B cell (primary cell): ENCODE data around the gene MRPS34. TPM values are rescaled to one million over a fixed set of nuclear protein-coding genes. Genes with fewer than 3 reads are reported as not detected.

ENCODE experiments used
- ATAC-seq: fragments of 200-7000 bp; cut with Tn5 transposase; one replicate; pipeline ENCODE4 v1.10.0; 2021; ENCODE audit warnings: low read depth, mild to moderate bottlenecking, moderate number of reproducible peaks, moderate library complexity
- CTCF ChIA-PET: fragments of 350-600 bp; sonication (Branson Sonifier 250); formaldehyde crosslinking; loops from one replicate; lab custom pipeline; 2021; ENCODE audit warnings: antibody characterized with exemption, inconsistent platforms; lab: Charles Lee
- POLR2A ChIA-PET: fragments of 350-600 bp; sonication (Branson Sonifier 250); formaldehyde crosslinking; loops from one replicate; lab custom pipeline; 2021; ENCODE audit warnings: antibody characterized with exemption; lab: Charles Lee
- DNase-seq: peaks from one replicate; pipeline ENCODE4 v3.0.0; 2013
- H2AFZ ChIP-seq: 2 replicates; pipeline ENCODE4 v1.6.1; 2012; ENCODE audit warnings: mild to moderate bottlenecking, low read depth, low read length; ENCODE audit not compliant: insufficient read depth, poor library complexity, severe bottlenecking
- H3K27ac ChIP-seq, 2 donors: 1 replicate in 1 of 2; 2 replicates in 1 of 2; pipeline ENCODE4 v1.5.1; 2012 to 2013; ENCODE audit warnings: low read length in 2 of 2, mild to moderate bottlenecking in 2 of 2, moderate library complexity in 1 of 2
- H3K27me3 ChIP-seq, 4 experiments: fragments of 200-600 bp in 1 of 4; sonication (generic) in 1 of 4; replicated peaks in 1 of 4; 1 replicate in 2 of 4; 2 replicates in 2 of 4; pipeline versions ENCODE4 v1.6.1 to v1.7.0; 2013 to 2016; ENCODE audit warnings: low read length in 3 of 4, mild to moderate bottlenecking in 2 of 4, mixed read lengths in 1 of 4, moderate library complexity in 1 of 4; ENCODE audit not compliant: insufficient read depth in 4 of 4, control insufficient read depth in 3 of 4; ENCODE audit errors: control extremely low read depth in 1 of 4
- H3K36me3 ChIP-seq, 2 experiments: replicated peaks in 1 of 2; 1 replicate in 1 of 2; 2 replicates in 1 of 2; pipeline versions ENCODE4 v1.6.1 to v1.7.1; 2013; ENCODE audit warnings: low read length in 1 of 2; ENCODE audit not compliant: insufficient read depth in 2 of 2, control insufficient read depth in 1 of 2; ENCODE audit errors: control extremely low read depth in 1 of 2, extremely low read depth in 1 of 2
- H3K4me1 ChIP-seq, 2 donors: fragments of 200-600 bp in 1 of 2; sonication (generic) in 1 of 2; 1 replicate in 1 of 2; 2 replicates in 1 of 2; pipeline versions ENCODE4 v1.5.1 to v1.6.1; 2013 to 2017; ENCODE audit warnings: low read length in 2 of 2; ENCODE audit not compliant: control insufficient read depth in 2 of 2, insufficient read depth in 2 of 2
- H3K4me2 ChIP-seq: replicated peaks from 2 replicates; pipeline ENCODE3; 2012; ENCODE audit warnings: mild to moderate bottlenecking, low read depth, low read length; ENCODE audit not compliant: poor library complexity, severe bottlenecking
- H3K4me3 ChIP-seq, 5 experiments: fragments of 200-600 bp in 1 of 5; sonication (generic) in 1 of 5; 1 replicate in 3 of 5; 2 replicates in 2 of 5; pipeline versions ENCODE4 v1.5.1 to v1.7.0; 2011 to 2016; ENCODE audit warnings: low read length in 4 of 5, mild to moderate bottlenecking in 4 of 5, low read depth in 2 of 5, control low read depth in 1 of 5, moderate library complexity in 1 of 5; ENCODE audit not compliant: insufficient read depth in 1 of 5; ENCODE audit errors: control extremely low read depth in 1 of 5, extremely low read depth in 1 of 5
- H3K79me2 ChIP-seq: fragments of 200-600 bp; sonication (generic); one replicate; pipeline ENCODE4 v1.6.0; 2016; ENCODE audit warnings: low read length; ENCODE audit not compliant: control insufficient read depth, insufficient read depth
- H3K9ac ChIP-seq: fragments of 200-600 bp; sonication (generic); 2 replicates; pipeline ENCODE4 v1.6.1; 2017; ENCODE audit warnings: mild to moderate bottlenecking, low read length, moderate library complexity
- H3K9me3 ChIP-seq, 3 donors: one replicate each; pipeline versions ENCODE4 v1.6.1 to v1.7.1; 2013; ENCODE audit warnings: low read length in 2 of 3; ENCODE audit not compliant: control insufficient read depth in 2 of 3, insufficient read depth in 1 of 3; ENCODE audit errors: control extremely low read depth in 1 of 3
- H4K20me1 ChIP-seq: 2 replicates; pipeline ENCODE4 v1.6.0; 2012; ENCODE audit warnings: mild to moderate bottlenecking, low read length; ENCODE audit not compliant: insufficient read depth, control insufficient read depth, poor library complexity, severe bottlenecking
- H3K27ac Mint-ChIP-seq: one replicate; pipeline ENCODE4 v1.8.0; 2021; ENCODE audit warnings: mixed read lengths
- H3K27me3 Mint-ChIP-seq: one replicate; pipeline ENCODE4 v1.8.0; 2021; ENCODE audit warnings: mixed read lengths
- H3K4me1 Mint-ChIP-seq: one replicate; pipeline ENCODE4 v1.8.0; 2021; ENCODE audit warnings: mixed read lengths
- H3K4me3 Mint-ChIP-seq: one replicate; pipeline ENCODE4 v1.8.0; 2021; ENCODE audit warnings: mixed read lengths
- H3K9me3 Mint-ChIP-seq: one replicate; pipeline ENCODE4 v1.8.0; 2022; ENCODE audit warnings: mixed read lengths; ENCODE audit not compliant: insufficient read depth
- CTCF ChIP-seq: fragments of 200-600 bp; IDR thresholded peaks from one replicate; pipeline ENCODE4 v1.8.0; 2022; ENCODE audit warnings: antibody characterized with exemption, mild to moderate bottlenecking
- EZH2 ChIP-seq: IDR thresholded peaks from 2 replicates; pipeline ENCODE4 v1.6.1; 2012; ENCODE audit warnings: borderline replicate concordance, low read depth, mild to moderate bottlenecking, moderate library complexity, low read length; ENCODE audit not compliant: insufficient read depth, poor library complexity, severe bottlenecking
- WGBS: methylation state at CpG from one replicate; pipeline ENCODE4 v1.1.5; 2013; ENCODE audit warnings: missing lambda C conversion rate; ENCODE audit not compliant: insufficient coverage; 5-methylcytosine and 5-hydroxymethylcytosine counted together
- intact Hi-C: fragments of 100-400 bp; cut with micrococcal nuclease; formaldehyde crosslinking; loops from one replicate; pipeline ENCODE4 v1.10.0; 2022
- polyA plus RNA-seq: library from polyadenylated mRNA; depleted of rRNA; stranded (reverse); fragments of >200 nt; gene quantifications from 2 replicates; pipeline ENCODE4 v1.2.3, GENCODE V29; 2012
- total RNA-seq, 2 donors: library from RNA; stranded (reverse); fragments of 120-200 nt in 1 of 2; gene quantifications; 1 replicate in 1 of 2; 2 replicates in 1 of 2; pipeline versions ENCODE4 v1.2.3 to v1.2.4, GENCODE V29; 2013 to 2022

Gene MRPS34
- total and polyA plus RNA-seq, 2 donors (not counting 1 experiment from before 2014, with no cell fraction given): 44.6 to 55.2 TPM

- Histone ChIP-seq H3K4me1 (peaks cover 5 to 9% of the 10 kb centered on the region in 2 donors), H3K27me3 (no peaks in the 10 kb centered on the region), H3K9me3 (peaks cover 0 to 4% (median 0%) of the 10 kb centered on the region in 3 donors), H4K20me1 (peaks cover 18% of the 10 kb centered on the region), H3K4me2 (no peak overlapping the region), H3K36me3 (peaks cover 0 to 66% of the 10 kb centered on the region in 2 experiments), H3K27ac (no peak overlapping the region), H3K79me2 (no peaks in the 10 kb centered on the region), H2AFZ (no peak overlapping the region), H3K9ac (no peak overlapping the region), H3K4me3 (no peak overlapping the region)
- Mint-ChIP-seq H3K9me3 (no peaks in the 10 kb centered on the region), H3K4me3 (no peak overlapping the region), H3K4me1 (peaks cover 5% of the 10 kb centered on the region), H3K27me3 (no peaks in the 10 kb centered on the region), H3K27ac (peak overlapping the region; percentile 10)
- CTCF ChIA-PET: no interaction called here
- no peak for DNase-seq
- intact Hi-C loops: no loop called here
- WGBS: 95% methylated on average over 19 of the region's 19 CpGs
- ATAC-seq: no peak
- POLR2A ChIA-PET: no interaction called here
- TF ChIP-seq EZH2: no peak
- no peak for TF ChIP-seq CTCF
These were observed 6.7 kb downstream of the MRPS34 start for GRCh38 chr16:1766231-1766630.

GRCh38 chr16:1765826-1766225 lies 7.1 kb downstream of the MRPS34 start:
- peaks cover 5 to 9% of the 10 kb centered on the region in 2 donors for H3K4me1 ChIP-seq
- H3K9me3 Mint-ChIP-seq: no peaks in the 10 kb centered on the region
- DNase-seq: no peak
- no peaks in the 10 kb centered on the region for H3K27me3 ChIP-seq
- peaks cover 18% of the 10 kb centered on the region for H4K20me1 ChIP-seq
- no peak overlapping the region for H2AFZ ChIP-seq
- H3K4me2 ChIP-seq: no peak overlapping the region
- intact Hi-C loops: no loop called here
- ATAC-seq: no peak
- no peaks in the 10 kb centered on the region for H3K79me2 ChIP-seq
- peaks cover 0 to 70% of the 10 kb centered on the region in 2 experiments for H3K36me3 ChIP-seq
- 94% methylated on average over 22 of the region's 22 CpGs for WGBS
- H3K4me1 Mint-ChIP-seq: peaks cover 5% of the 10 kb centered on the region
- peaks cover 0 to 4% (median 0%) of the 10 kb centered on the region in 3 donors for H3K9me3 ChIP-seq
- ChIA-PET POLR2A (no interaction called here), CTCF (no interaction called here)
- no peak overlapping the region for H3K4me3 Mint-ChIP-seq
- H3K27ac ChIP-seq: no peak overlapping the region
- TF ChIP-seq EZH2 (no peak), CTCF (no peak)
- H3K4me3 ChIP-seq: no peak overlapping the region
- peak overlapping the region; percentile 10 for H3K27ac Mint-ChIP-seq
- no peaks in the 10 kb centered on the region for H3K27me3 Mint-ChIP-seq
- H3K9ac ChIP-seq: no peak overlapping the region
